GM10266 (cell line): Measurements from ENCODE around the gene LRRN1.

Experiments used
- DNase-seq: peaks from one replicate; pipeline ENCODE4 v3.0.0; 2012; ENCODE audit errors: extremely low spot score
- TF ChIP-seq, protein P1 (sequence below): IDR thresholded peaks from 2 replicates; pipeline ENCODE4 v1.5.1; 2012; ENCODE audit warnings: mild to moderate bottlenecking, low read depth; ENCODE audit not compliant: control insufficient read depth, insufficient read depth; ENCODE audit errors: missing control alignments

The LRRN1 gene

DNA sequence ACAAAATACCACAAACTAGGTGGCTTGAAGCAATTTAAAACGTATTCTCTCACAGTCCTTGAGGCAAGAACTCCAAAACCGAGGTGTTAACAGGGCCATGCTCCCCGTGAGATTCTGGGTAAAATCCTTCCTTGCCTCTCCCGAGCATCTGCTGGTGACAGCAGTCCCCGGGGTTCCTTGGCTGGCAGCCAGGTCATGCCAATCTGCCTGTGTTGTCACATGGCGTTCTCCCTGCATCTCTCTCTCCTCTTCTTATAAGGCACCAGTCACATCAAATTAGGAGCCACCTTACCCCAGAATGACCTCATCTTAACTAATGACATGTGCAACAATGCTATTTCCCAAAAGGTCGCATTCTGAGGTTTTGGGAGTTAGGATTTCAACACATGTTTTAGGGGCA lies 26.3 kb upstream of the LRRN1 start:
- DNase-seq, result no peak

DNA sequence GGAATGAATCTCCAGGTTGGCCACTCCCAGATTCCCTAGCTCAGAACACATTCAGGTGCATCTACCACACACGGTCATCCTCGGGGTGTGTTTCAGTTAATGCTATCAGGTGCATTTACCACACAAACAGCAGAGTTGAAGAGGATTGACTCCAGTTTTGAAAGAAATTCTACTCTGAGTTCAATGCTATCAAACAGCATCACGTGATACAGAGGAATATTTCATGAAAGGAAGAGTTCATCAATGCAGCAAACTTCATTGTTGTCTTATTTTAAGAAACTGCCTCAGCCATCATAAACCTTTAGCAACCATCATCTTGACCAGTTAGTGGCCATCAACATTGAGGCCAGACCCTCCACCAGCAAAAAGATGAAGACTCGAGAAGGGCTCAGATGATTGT lies 22.6 kb upstream of the LRRN1 start:
- TF ChIP-seq, protein P1, sequence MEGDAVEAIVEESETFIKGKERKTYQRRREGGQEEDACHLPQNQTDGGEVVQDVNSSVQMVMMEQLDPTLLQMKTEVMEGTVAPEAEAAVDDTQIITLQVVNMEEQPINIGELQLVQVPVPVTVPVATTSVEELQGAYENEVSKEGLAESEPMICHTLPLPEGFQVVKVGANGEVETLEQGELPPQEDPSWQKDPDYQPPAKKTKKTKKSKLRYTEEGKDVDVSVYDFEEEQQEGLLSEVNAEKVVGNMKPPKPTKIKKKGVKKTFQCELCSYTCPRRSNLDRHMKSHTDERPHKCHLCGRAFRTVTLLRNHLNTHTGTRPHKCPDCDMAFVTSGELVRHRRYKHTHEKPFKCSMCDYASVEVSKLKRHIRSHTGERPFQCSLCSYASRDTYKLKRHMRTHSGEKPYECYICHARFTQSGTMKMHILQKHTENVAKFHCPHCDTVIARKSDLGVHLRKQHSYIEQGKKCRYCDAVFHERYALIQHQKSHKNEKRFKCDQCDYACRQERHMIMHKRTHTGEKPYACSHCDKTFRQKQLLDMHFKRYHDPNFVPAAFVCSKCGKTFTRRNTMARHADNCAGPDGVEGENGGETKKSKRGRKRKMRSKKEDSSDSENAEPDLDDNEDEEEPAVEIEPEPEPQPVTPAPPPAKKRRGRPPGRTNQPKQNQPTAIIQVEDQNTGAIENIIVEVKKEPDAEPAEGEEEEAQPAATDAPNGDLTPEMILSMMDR, result no peak
- no peak for DNase-seq

More for the DNA sequence above, 26.3 kb upstream of the LRRN1 start:
- TF ChIP-seq, protein P1, result no peak

DNA sequence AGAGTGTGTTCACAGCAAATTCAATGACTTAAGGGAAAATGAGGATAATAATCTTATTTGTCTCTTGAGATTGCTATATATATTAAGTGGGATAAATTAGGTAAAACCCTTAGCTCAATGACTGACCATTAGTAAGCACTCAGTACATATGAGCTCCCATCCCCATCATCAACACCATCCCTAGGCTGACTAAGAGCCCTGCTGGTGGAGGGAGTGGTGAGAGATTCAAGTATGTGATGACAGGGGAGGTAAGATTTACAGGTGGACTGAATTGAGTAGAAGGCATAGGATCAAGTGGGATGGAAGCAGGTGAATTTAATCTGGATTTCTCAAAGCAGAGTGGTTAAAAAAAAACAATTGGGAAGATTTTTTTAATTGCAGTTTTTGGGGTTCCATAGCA lies 21.0 kb upstream of the LRRN1 start:
- DNase-seq, result no peak
- TF ChIP-seq, protein P1, result no peak

DNA sequence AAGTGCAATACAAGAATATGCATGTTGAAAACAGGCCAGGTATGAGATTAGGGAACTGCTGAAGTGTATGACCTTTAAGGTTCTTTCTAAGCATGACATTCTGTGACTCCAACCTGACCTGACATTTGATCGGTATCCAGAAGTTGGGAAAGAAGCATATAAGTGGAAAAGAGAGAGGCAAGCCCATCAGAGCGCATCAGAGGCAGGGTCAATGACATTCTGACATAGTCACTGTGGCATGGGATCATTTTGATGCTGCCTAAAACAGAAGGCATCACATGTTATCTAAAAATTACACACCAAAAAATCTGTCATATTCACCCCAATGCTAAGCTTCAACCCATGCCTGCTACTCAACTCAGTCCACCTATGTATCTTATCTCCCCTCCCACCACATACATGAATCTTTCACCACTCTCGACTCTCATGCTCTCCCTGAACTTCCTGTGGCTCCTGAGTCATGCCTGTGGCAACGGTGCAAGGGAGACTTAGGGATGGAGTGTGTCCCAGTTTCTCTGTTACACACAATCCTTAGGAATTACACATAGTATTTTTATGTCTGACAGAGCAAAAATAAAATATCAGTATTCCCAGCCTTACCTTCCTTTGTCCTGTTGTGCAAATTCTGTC lies 20.5 kb upstream of the LRRN1 start:
- TF ChIP-seq, protein P1, result no peak
- no peak for DNase-seq

DNA sequence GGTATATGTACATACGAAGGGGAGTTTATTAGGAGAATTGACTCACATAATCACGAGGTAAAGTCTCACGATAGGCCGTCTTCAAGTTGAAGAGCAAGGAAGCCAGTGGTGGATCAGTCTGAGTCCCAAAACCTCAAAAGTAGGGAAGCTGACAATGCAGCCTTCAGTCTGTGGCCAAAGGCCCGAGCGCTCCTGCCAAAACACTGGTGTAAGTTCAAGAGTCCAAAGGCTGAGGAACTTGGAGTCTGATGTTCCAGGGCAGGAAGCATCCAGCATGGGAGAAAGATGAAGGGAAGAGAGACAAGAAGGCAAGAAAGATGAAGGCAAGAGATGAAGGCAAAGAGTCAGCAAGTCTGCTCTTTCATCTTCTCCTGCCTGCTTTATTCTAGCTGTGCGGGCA lies 16.8 kb upstream of the LRRN1 start:
- DNase-seq, result no peak
- TF ChIP-seq, protein P1, result no peak

DNA sequence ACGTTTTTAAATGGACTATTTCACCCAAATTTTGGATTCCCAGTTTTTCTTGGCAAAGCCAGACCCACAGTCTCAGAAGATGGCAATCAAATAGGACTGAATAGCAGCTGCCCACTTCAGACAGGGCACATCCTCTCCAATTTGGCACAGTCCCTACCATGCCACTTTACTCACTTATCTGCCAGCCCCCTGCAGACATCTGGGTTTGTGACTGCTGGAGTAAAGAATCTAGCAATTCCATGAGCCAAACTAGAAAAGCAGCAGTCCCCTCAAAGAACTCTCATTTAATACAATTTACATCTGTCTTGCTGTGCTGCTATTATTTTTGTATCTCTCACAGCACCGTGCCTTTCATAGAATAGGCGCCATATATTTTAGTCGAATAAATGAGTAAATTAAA lies 16.0 kb upstream of the LRRN1 start:
- TF ChIP-seq, protein P1, result no peak
- no peak for DNase-seq

DNA sequence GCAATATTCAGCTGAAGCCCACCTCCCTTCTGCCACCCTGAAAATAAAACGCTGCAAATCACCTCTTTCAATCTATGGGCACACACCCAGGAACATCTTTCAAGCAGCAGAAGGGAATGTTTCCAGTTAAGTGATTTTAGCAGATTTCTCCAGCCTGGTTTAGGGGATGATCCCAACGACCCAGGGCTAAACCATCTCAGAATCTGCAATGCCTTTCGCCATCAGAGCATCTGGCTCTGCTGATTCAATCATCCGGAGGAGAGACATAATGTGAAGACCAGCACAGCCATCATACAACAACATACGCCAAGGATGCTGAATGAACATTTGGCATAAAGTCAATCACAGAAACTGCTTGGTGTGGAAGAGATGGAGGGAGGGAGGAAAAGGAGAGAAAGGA lies 15.5 kb upstream of the LRRN1 start:
- DNase-seq, result no peak
- TF ChIP-seq, protein P1, result no peak
